Fibroblast of lung (primary cell): ENCODE measurements around the gene COL9A3.

Experiments
- EZH2 ChIP-seq: IDR thresholded peaks from 2 replicates; pipeline ENCODE4 v1.5.1; 2012; ENCODE audit warnings: low read length, control low read depth, mild to moderate bottlenecking; ENCODE audit errors: missing control alignments
- TF ChIP-seq, protein P1 (sequence below), 2 donors: IDR thresholded peaks in 1 of 2; conservative IDR thresholded peaks in 1 of 2; 1 replicate in 1 of 2; 2 replicates in 1 of 2; pipeline ENCODE4 v1.5.1; 2011 to 2012; ENCODE audit warnings: low read length in 2 of 2, control low read depth in 1 of 2, inconsistent platforms in 1 of 2, low read depth in 1 of 2, mild to moderate bottlenecking in 1 of 2

- TF ChIP-seq, protein P1, sequence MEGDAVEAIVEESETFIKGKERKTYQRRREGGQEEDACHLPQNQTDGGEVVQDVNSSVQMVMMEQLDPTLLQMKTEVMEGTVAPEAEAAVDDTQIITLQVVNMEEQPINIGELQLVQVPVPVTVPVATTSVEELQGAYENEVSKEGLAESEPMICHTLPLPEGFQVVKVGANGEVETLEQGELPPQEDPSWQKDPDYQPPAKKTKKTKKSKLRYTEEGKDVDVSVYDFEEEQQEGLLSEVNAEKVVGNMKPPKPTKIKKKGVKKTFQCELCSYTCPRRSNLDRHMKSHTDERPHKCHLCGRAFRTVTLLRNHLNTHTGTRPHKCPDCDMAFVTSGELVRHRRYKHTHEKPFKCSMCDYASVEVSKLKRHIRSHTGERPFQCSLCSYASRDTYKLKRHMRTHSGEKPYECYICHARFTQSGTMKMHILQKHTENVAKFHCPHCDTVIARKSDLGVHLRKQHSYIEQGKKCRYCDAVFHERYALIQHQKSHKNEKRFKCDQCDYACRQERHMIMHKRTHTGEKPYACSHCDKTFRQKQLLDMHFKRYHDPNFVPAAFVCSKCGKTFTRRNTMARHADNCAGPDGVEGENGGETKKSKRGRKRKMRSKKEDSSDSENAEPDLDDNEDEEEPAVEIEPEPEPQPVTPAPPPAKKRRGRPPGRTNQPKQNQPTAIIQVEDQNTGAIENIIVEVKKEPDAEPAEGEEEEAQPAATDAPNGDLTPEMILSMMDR (conservative IDR thresholded peaks at IDR 0.05 in 1 of 2, IDR thresholded peaks at IDR 0.05 in 1 of 2; ENCODE audit: low read depth in 1 of 2, low read length in 2 of 2), result no peak
- no peak for TF ChIP-seq EZH2
Measured at GRCh38 chr20:62772103-62772611, 44.7 kb upstream of the COL9A3 start.
